ENCODE data around the gene GBE1. TPM values are rescaled to one million over a fixed set of nuclear protein-coding genes. Genes with fewer than 3 reads are reported as not detected.
A peak's percentile ranks its signal among the peaks of the same experiment; 100 is the strongest.
"Not testable (repeated sequence)": the region's sequence is repeated elsewhere in the genome, so short reads cannot be mapped to it uniquely, and the experiment has no call there.

Gene GBE1
- total RNA-seq (2014; rRNA removed; shearing (Covaris generic)): 2.1 and 2.8 TPM in 2 replicates

DNA sequence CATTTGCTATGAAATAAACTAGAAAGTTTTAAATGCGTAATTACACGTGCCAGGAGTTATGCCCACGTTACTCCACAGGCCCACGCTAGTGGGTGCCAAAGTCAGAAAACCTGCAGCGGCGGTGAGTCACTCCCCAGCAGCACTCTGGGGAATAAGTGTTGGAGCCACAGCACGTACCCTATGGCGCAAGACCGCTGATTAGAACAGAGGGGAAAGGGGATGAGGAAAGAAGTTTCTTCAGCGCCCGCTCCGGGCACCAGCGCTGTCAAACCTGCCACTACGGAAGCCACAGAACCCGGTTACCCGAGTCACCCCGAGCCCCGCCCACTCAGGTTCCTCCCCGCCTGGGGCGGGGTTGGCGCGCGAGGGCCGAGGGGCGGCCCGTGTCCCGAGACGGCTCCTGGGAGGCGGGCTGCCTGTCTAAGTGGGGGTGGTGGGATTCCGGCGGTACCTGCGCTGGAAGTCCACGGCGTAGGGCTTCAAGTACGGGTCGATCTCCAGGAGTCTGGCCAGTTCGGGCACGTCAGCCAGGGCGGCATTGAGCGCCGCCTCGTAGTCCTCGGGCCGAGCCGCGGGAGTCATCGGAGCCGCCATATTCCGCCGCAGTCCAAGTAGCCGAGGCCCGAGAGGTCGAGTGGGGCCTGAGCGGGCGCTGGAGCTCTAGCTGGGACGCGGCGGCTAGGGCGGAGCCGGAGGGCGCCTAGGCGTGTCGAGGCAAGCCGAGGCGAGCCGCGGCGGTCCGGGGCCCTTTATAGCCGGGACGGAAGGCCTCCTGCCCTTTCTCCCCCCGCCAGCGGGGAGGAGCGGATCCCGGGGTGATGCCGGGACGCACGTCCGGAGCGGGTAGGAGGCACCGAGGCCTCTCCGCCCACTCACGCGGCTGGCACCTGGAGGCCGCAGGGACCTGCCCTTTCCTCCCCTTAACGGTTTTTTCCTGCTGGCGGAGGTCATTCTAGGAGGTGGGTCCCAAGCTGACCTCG lies at the start of gene GBE1:
GBE1 (minus strand) TSS at position 722 of the 980 bp plus-strand sequence; CDS start at position 594, 128 bp downstream.
- DNase-seq (ENCODE audit: low spot score): peak; percentile 57

DNA sequence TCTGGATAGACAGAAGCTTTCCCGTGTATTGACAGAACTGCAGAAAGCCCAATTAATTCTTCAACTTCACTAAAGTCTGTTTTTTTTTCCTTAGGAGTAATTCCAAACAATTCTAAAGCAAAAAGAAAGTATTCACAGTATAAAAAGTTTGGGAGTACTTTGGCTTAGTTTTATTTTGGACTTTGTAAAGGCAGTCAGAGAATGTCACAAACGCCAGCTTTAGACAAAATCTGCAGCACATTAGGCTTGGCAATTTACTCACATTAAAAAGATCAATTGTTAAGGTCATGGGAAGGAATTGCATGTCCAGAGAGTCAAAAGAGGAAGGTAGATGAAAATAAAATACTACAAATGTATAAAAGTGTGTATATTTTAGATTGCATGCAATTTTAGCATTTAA lies 47.5 kb upstream of the GBE1 start:
- no peak for DNase-seq (ENCODE audit: low spot score)

DNA sequence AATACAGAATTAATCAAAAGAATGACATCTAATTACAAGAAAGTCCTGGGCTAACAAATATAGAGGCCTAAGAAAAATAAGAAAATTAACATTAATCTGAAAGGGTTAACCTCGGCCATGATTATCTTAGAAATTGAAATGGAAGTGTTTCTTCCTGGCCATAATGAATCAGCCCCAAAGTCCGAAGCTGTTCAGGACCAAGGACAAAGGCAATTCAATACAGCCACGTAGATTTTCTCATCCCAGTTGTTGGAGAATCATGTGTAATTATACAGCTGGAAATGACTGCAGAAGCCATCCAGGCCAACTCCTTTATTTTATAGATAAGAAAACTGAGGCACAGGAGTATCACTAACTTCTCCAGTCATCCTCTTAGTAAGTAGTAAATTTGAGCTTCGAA lies 38.0 kb upstream of the GBE1 start:
- no peak for DNase-seq (ENCODE audit: low spot score)

DNA sequence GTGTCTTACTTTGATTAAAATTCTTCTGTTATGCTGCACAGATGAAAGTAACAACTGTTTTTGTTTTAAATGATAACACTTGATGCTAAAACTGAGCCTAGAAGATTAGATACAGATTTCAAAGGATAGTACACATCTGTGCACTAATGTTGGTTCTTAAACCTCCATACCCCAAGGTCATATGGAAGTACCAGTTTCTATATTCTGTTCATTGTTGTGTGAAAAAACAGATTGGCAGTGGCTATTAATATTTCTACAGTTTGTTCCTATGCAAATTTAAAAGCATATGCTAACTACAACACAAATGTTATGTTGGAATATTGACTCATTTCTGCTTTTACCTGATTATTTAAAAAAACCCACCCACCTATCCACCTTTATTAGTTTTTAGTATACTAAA lies 32.0 kb upstream of the GBE1 start:
- no peak for DNase-seq (ENCODE audit: low spot score)

DNA sequence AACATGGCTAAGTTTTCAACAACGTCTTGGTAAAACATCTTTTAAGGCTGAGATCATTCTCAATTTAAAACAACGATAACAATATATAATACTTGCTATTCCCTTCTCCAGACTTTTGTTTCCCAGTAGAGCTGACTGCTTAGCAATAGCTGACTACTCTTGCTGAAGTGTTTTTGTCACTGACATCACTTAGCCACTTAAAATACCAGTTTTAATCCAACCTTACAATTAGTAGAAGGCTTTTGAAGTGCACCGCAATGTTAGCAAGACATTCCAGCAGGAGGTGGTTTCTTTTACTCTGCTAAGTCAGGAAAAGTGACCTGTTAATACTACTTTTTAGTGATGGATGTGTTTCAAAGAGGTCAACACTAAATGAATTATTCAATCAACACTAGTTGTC lies 28.7 kb upstream of the GBE1 start:
- no peak for DNase-seq (ENCODE audit: low spot score)

DNA sequence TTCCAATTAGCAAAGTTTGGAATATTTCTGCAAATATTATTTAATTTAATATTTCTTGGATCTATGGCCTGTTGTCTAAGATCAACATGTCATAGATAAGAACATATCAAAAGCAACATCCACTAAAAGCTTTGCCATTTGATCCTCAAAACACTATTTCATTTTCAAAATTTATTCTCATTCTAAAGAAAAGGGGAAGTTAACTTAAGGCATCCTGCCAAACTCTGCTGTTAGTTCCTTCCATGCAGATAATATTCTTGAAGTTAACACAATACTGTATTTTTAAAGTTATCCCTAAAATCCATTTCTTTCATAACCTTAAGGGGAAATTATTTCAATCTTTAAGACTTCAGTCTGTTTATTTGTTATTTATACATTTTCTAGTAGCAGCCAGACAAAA lies 28.2 kb upstream of the GBE1 start:
- DNase-seq (ENCODE audit: low spot score): no peak

DNA sequence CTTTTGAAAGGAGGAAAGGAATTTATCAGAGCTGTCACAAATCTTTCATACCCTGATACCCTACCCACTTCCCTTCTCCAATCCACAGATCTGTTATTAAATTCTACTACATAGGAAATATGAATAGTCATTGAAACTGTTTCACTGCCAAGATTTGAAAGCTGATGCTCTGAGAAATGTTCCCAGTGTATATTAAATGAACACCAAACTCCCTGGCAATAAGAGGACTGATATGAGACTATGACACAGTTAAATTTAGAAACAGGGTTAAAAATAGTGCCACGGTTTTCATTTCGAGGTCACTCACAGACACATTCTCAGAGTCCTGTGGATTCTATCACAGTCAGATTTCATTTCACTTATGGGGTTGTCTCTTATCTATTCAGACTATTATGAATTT lies 27.2 kb upstream of the GBE1 start:
- no peak for DNase-seq (ENCODE audit: low spot score)

DNA sequence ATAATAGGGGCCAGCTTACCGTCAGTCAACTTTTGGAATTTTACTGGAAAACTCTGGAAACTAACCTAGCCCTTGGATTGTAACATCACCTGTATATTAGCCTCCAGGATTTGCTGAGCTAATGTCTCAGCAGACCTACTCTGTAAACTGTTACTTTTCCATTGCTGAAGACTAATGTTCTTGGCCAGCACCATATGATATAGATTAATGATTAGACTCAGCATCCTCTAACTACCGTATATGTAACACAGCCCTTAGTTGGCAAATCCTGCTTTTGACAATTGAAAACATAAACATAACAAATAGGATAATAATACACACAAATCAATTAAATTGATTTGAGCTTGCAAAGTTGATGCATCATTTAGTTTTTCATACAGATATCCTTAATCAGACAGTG lies 26.6 kb upstream of the GBE1 start:
- no peak for DNase-seq (ENCODE audit: low spot score)

DNA sequence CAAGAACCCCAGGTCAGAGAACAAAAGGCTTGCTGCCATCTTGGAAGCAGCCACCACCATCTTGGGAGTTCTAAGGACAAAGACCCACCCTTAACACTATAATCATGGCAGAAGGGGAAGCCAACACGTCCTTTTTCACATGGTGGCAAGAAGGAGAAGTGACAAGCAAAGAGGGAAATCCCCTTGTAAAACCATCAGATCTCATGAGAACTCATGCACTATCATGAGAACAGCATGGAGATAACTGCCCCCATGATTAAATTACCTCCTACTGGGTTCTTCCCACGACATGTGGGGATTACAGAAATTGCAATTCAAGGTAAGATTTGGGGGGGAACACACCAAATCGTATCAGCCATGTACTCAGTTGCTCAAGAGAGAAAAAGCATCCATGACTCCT lies 21.1 kb upstream of the GBE1 start:
- DNase-seq (ENCODE audit: low spot score): no peak

DNA sequence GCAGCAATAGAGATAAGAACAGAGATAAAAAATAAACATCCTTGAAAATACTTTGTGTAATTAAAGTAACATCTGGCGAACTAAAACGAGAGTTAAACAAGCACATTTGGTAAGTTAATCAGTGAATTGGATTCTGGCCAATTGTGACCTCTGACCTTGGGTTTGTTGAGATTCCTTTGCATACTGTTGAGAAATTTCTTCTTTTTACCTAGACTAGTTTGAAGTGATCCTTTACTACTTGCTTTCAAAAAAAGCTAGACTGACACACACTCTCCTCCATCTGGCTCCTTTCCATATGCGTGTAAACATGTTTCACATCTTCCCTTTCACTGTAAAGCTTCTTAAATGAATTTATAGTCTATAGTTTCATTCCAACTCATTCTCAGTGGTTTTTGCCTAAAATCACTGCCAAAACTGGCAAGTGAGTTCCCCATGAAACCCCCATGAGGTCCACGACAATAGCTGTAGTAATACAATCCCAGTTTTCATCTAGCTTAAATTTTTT lies 17.3 kb upstream of the GBE1 start:
- no peak for DNase-seq (ENCODE audit: low spot score)

DNA sequence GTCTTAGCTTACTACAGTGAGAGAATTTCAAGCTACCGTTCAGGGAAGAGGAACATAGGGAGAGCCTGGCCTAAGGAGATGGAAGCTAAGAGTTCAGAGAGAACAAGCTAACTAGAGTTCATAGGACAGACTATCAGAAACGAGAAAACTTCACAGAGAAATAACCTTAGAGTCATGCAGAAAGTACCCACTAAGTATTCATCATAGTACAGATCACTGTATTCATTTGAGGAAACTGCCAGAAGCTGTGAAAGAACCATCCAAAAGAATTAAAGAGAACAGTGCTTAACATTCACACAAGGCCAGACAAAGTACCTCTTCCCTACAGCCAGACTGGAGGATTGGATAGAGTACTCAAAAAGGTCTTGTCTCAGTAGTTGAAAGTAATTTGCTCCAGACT lies 15.2 kb upstream of the GBE1 start:
- no peak for DNase-seq (ENCODE audit: low spot score)

DNA sequence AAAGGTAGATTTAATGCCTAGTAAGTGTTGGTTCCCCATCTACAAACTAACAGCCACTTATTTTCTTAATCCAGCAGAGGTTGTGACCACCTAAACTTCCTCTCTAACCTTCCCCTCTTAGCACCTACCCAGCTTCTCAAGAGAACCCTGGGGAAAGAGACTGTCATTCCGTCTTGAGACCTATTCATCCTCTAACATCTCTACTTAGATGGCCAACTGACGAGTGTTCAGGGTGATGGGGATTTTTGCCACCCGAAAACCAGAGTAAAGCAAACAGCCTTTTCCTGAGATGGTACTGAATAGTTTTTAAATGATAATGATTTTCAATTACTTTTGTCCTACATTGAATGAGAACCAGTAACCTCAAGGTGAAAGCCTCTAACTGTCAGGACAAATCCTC lies 9.3 kb upstream of the GBE1 start:
- DNase-seq (ENCODE audit: low spot score): no peak

DNA sequence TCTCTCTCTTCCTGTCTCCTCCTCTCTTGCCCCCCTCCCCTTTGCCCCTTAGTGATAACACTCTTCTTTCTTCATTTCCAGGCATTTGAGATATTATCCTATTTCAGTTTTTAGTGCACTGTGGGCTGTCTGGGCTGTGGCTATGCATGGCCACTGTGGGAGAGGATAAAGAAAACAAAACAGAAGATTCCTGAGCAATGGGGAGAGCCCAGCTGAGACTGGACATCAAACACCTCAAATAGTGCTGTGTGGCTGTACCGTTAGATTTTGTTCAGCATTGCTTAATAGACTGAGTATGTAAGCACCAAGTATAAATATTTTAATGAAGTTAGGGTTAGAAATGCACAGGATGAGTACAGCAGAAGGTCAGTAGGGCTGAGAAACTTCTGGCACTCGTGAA lies 7.9 kb upstream of the GBE1 start:
- DNase-seq (ENCODE audit: low spot score): no peak

DNA sequence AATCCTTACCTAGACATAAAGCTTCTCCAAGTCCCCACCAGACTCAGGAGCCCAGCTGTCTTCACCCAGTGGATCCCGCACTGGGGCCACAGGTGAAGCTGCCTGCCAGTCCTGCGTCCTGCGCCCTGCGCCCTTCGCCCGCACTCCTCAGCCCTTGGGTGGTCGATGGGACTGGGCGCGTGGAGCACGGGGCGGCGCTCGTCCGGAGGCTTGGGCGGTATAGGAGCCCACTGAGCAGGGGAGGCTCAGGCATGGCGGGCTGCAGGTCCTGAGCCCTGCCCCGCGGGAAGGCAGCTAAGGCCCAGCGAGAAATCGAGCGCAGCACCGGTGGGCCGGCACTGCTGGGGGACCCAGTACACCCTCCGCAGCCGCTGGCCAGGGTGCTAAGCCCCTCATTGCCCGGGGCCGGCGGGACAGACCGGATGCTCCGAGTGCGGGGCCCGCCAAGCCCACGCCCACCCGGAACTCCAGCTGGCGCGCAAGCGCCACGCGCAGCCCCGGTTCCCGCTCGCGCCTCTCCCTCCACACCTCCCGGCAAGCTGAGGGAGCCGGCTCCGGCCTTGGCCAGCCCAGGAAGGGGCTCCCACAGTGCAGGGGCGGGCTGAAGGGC lies 5.9 kb upstream of the GBE1 start:
- DNase-seq (ENCODE audit: low spot score): not testable (repeated sequence)

DNA sequence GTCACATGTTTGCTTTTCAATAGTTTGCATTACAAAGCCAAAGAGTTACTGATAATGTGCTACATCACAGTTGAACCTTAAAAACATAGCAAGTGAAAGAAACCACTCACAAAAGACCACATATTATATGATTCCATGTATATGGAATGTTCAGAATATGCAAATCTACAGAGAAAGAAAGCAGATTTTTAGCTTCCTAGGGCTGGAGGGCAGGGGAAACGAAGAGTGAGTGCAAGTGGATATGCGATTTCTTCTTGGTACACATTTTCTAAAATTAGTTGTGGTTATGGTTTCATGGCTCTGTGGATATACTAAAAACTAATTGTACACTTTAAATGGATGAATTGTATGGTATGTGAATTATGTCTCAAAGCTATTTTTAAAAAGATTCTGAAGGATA lies 4.0 kb upstream of the GBE1 start:
- DNase-seq (ENCODE audit: low spot score): no peak

DNA sequence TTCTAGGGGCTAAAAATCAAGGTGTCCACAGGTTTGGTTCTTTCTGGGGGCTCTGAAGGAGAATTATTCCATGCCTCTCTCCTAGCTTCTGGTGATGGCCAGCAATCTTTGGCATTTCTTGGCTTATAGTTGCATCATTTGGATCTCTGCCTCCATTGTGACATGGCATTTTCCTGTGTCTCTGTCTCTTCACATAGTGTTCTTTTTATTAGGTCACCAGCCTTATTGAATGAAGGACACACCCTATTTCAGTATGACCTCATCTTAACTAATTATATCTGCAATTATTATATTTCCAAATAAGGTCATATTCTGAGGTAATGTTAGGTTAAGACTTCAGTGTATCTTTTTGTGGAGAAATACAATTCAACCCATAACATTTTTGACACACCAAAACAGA lies 3.2 kb upstream of the GBE1 start:
- no peak for DNase-seq (ENCODE audit: low spot score)

DNA sequence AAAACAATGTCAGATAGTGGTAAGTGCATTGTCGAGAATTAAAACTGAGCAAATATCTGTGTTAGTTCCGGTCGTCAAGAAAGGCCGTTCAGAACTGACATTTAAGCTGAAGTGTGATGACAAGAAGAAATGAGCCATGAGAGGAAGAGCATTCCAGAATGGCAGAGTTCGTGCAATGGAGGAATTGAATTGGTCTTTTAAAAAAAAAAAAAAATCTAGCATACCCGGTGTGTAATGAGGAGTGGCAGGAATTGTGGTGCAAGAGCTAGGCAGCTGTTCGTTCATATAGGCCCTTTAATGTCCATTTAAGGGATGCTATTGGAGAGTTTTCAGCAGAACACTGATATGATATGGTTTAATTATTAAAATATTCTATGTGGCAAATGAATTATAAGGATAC lies 2.6 kb upstream of the GBE1 start:
- DNase-seq (ENCODE audit: low spot score): no peak

DNA sequence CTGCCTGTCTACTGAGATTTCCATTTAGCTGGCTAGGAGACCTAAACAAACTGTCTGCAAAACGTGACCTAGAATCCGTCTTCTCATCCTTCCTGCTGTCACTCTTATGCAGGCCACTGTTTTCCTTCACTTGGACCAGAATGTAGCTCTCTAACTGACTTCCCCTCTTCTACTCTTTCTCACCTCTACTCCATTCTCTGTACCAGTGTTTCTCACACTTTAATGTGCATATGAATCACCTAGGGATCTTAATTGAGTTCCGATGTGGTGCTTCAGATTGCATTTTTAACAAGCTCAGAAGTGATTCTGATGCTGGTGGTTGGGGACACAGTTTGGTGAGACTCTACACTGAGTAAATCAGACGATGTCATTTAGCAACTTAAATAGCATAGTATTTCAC lies 1.6 kb upstream of the GBE1 start:
- no peak for DNase-seq (ENCODE audit: low spot score)

DNA sequence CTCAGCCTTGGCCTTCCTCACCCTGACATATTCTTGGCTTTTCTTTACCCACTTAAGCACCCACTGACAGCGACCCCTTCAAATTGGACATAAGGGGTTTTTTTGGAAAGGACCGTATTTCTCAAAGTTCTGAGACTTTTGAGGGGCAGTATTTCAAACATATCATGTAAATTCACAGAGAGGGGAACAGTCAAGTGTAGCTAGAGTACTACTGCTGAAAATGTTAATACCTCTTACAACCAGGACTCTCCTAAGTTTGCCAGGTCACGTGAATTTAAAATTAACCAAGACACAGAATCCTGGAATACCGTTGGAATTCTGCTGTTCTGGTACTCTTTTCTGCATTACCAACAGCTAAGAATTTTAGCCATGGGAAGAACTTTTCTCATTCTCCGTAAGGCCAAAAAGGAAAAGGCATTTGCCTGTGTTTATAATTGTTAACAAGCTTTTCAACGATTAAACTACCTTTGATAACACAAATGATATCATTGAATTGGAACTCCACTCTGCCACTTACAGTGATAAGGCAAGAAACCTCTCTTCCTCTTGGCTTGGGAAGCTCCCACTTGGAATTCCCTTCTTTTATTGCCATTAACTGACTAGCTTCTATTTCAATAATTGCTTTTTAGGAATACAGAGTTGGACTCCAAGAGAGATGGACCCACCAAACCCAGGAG lies 597 bp upstream of the GBE1 start:
- DNase-seq (ENCODE audit: low spot score): no peak

DNA sequence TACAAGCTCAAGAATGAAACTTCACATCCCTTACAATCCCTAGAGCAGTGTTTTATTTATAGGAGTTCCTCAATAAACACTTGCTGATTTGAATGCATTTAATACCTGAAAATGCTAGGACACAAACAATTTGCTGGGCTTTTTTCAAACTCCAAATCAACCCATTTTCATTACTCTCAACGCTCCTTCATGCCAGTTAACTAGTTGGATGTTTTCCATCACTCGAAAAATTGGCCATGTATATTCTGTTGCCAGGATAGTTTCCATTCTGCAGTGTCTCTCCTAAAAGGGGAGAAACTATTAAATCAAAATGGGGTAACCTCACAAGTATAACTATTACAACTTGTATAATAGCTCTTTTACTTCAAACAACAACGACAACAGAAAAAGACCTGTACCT lies 1.2 kb downstream of the GBE1 start:
- no peak for DNase-seq (ENCODE audit: low spot score)

DNA sequence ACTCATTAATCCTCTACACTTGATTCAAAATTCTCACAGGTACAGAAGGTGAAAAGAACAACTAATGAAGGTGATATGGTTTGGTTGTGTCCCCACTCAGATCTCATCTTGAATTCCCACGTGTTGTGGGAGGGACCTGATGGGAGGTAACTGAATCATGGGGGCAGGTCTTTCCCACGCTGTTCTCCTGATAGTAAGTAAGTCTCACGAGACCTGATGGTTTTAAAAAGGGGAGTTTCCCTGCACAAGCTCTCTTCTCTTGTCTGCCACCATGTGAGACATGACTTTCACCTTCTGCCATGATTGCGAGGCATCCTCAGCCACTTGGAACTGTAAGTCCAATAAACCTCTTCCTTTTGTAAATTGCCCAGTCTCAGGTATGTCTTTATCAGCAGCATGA lies 2.7 kb downstream of the GBE1 start:
- DNase-seq (ENCODE audit: low spot score): not testable (repeated sequence)

DNA sequence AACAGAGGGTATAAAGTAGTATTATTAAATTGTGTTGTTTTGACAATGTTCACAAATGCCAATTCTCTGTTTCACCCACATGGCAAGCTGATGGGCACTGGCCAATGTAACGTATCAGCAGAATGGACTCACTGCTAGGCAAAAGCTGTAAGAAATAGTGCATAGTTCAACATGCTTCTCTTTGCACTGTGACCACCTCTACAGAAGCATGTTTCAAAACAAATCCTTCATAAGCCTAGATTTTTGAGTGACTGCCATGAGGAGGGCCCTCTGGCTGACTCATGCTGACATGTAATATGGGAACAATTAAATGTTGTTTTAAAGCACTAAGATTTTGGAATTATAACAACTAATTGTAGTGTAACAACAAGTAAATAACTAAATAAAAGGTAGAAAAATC lies 3.2 kb downstream of the GBE1 start:
- DNase-seq (ENCODE audit: low spot score): no peak
